Right lung (tissue), 5 donors: ENCODE results near the gene KLK3. TPM values are rescaled to one million over a fixed set of nuclear protein-coding genes. Genes with fewer than 3 reads are reported as not detected.

Experiments
- DNase-seq, 2 donors: peaks; one replicate each; pipeline ENCODE4 v3.0.0-alpha.2; 2013
- polyA plus RNA-seq, 5 donors: library from polyadenylated mRNA; unstranded; fragments of 120-200 nt; gene quantifications; one replicate each; pipeline versions ENCODE4 v1.2.1 to v1.2.3, GENCODE V29; 2013; ENCODE audit warnings: inconsistent platforms in 1 of 5, low replicate concordance in 1 of 5; ENCODE audit not compliant: insufficient read length in 5 of 5, insufficient read depth in 1 of 5

The KLK3 gene
- polyA plus RNA-seq, 5 donors = not detected

DNA sequence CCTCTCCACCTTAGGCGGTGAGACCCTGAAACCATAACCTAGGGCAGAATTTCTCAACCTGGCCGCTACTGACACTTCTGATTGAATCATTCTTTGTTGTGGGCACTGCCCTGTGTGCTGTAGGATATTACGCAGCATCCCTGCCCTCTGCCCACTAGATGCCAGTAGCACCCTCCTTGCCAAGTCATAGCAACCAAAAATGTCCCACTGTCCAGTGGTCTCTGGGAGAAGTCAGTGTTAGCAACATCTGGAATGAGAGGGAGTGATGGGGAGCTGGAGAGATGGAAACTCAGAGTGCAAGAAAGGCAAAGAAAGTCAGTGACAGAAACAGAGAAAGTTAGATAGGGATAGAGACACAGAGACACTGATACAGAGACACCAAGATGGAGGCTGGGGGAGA, 42.9 kb downstream of the KLK3 start:
- no peak for DNase-seq

DNA sequence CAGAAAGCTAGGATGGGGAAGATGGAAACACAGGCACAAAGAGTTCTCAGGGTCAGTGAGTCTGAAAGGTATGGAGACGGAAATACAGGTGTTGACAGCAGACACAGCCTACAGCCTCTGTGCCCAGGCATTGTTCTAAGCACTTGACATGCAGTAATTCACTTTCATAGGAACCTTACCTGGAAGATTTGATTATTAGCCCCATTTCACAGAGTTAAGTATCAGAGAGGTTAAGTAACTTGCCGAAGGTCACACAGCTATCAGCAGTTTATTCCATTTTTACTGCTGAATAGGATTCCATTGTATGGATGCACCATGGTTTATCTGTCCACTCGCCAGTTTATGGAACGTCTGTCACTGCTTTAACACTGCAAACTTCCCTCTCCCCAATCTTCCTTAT, 43.3 kb downstream of the KLK3 start:
- DNase-seq = no peak

DNA sequence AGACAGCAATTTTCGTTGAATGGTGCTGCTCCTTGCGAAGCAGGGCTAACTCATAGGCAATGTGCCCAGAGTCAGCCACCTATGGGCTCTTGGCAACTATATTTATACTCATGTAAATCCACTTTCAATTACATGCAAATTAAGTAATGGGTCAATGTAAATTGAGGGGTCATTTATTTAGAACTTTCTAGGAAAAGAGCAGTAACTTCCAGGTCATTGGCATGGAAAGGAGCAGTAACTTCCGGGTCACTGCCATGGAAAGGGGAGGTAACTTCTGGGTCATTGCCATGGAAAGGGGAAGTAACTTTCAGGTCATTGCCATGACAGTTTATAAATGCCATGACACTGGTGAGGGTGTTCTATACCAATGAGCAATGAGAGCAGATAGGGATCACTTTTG, 44.9 kb downstream of the KLK3 start:
- DNase-seq = no peak

DNA sequence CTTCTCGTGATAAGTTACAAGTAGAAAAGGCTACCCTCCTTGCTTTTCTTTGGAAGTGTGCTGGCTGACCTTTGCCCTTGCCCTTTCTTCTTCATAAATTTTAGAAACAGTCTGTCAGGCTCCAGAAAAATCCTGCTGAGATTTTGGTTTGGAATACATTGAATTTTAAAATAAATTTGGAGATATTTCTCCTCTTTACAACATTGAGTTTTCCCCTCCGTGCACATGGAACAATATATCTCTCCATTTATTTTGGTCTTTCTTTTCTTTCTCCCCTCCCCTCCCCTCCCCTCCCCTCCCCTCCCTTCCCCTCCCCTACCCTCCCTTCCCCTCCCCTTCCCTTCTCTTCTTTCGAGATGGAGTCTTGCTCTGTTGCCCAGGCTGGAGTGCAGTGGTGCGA, 47.9 kb downstream of the KLK3 start:
- no peak for DNase-seq

DNA sequence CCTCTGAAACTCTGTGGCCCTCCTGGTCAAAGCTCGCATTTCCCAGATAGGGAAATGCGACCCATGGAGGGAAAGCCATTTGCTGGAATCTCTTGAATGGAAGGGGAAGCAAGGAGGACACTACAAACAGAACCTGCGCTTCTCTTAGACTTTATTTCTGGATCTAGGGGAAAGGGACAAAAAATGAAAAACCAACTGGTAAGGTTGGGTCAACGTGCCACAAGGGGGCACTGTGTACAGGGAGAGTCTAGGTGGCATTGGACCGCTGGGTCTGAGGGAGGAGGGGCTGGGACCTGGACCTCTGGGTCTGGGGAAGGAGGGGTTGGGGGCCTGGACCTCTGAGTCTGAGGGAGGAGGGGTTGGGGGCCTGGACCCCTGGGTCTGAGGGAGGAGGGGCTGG, 51.5 kb downstream of the KLK3 start:
- no peak for DNase-seq

DNA sequence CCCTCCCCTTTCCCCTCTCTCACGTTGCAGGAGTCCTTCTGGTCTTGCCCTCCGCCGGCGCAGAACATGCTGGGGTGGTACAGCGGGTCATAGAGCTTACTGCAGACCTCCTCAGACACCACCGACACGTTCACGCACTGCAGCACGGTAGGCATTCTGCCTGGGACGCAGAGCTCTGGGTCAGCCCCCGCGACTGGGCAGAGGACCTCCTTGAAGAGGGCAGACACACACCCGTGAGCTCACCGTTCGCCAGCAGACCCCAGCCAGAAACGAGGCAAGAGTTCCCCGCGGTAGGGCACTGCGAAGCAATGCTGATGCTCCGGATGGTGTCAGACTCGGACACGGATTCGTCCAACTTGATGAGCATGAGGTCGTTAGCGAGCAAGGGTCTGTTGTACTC, 53.6 kb downstream of the KLK3 start:
- DNase-seq = no peak

DNA sequence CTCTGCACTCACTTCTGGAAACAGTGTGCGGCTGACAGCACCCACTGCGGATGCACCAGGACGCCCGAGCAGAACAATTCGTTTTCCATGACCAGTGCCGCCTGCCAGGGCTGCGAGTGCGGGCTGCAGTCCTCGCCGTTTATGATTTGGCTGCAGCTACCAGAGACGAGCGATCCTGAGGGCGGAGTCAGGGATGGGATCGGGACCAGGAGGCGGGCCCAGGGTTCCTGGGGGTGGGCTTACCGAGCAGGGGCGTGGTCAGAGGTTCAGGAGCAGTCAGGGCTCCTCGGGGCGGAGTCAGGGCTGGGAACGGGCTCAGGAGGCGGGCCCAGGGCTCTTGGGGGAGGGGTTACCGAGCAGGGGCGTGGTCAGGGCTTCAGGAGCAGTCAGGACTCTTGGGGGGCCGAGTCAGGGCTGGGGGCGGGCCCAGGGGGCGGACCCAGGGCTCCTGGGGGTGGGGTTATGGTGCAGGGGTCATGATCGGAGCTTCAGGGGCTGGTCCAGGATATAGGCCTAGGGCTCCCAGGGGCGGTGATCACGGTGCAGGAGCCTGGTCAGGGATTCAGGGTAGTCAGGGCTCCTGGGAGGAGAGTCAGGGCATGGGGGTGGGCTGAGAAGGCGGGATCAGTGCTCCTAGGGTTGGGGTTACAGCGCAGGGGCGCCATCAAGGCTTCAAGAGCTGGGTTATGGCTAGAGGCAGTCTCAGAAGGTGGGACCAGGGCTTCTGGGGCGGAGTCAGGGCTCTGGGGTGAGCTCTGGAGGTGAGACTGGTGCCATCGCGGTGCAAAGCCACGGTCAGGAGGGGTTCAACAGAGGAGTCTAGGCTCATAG, 54.7 kb downstream of the KLK3 start:
- DNase-seq = no peak

Other genes starting within 250 kb of the KLK3 start
- under 1 TPM; 0.05 to 0.55 (median 0.14) TPM for gene SYT3, start 215.0 kb upstream of the KLK3 start, polyA plus RNA-seq
- under 1 TPM in 2 of 5 donors, not detected in 3; 0.45 to 0.46 TPM for gene C19orf81, start 205.5 kb upstream of the KLK3 start, polyA plus RNA-seq
- gene SHANK1, start 135.1 kb upstream of the KLK3 start, polyA plus RNA-seq = 1 to 10 TPM; 4.1 to 7.5 (median 4.8) TPM
- 10 to 100 TPM; 29.6 to 66.3 (median 36.1) TPM for gene CLEC11A, start 131.6 kb upstream of the KLK3 start, polyA plus RNA-seq
- gene GPR32, start 84.5 kb upstream of the KLK3 start, polyA plus RNA-seq = not detected
- gene ACP4, start 64.5 kb upstream of the KLK3 start, polyA plus RNA-seq = under 1 TPM in 2 of 5 donors, not detected in 3; 0.18 to 0.19 TPM
- gene KLK1, start 31.1 kb upstream of the KLK3 start, polyA plus RNA-seq = under 1 TPM; 0.39 to 0.94 (median 0.80) TPM
- not detected for gene KLK15, start 21.3 kb upstream of the KLK3 start, polyA plus RNA-seq
- gene KLK2, start 18.5 kb downstream of the KLK3 start, polyA plus RNA-seq = under 1 TPM in 3 of 5 donors, not detected in 2; 0.16 to 0.24 (median 0.17) TPM
- gene KLK4, start 56.5 kb downstream of the KLK3 start, polyA plus RNA-seq = not detected
- gene KLK5, start 98.1 kb downstream of the KLK3 start, polyA plus RNA-seq = under 1 TPM; 0.18 to 0.93 (median 0.56) TPM
- gene KLK6, start 114.7 kb downstream of the KLK3 start, polyA plus RNA-seq = under 1 TPM in 4 of 5 donors, not detected in 1; 0.15 to 0.37 (median 0.32) TPM
- gene KLK7, start 129.0 kb downstream of the KLK3 start, polyA plus RNA-seq = under 1 TPM in 3 of 5 donors, not detected in 2; 0.12 to 0.31 (median 0.14) TPM
- gene KLK8, start 146.7 kb downstream of the KLK3 start, polyA plus RNA-seq = under 1 TPM in 1 of 5 donors, not detected in 4; 0.46 TPM
- gene KLK10, start 164.8 kb downstream of the KLK3 start, polyA plus RNA-seq = 1 to 10 TPM in 3 of 5 donors, under 1 TPM in 2; 0.48 to 1.2 (median 1.1) TPM
- gene KLK11, start 171.7 kb downstream of the KLK3 start, polyA plus RNA-seq = 1 to 10 TPM; 2.1 to 5.0 (median 3.6) TPM
- gene KLK12, start 180.1 kb downstream of the KLK3 start, polyA plus RNA-seq = under 1 TPM; 0.39 to 0.76 (median 0.59) TPM
- gene KLK13, start 210.2 kb downstream of the KLK3 start, polyA plus RNA-seq = under 1 TPM; 0.30 to 0.76 (median 0.38) TPM
- under 1 TPM in 4 of 5 donors, not detected in 1; 0.13 to 0.31 (median 0.23) TPM for gene KLK14, start 228.0 kb downstream of the KLK3 start, polyA plus RNA-seq